H9 (cell line): ENCODE measurements around the gene ACAA2. TPM values are rescaled to one million over a fixed set of nuclear protein-coding genes. Genes with fewer than 3 reads are reported as not detected.

Source experiments
- DNase-seq: peaks from one replicate; pipeline ENCODE4 v3.0.0-alpha.2; 2017
- H2AFZ ChIP-seq: one replicate; pipeline ENCODE4 v1.6.1; 2013; ENCODE audit warnings: mild to moderate bottlenecking, low read length, control low read depth, moderate library complexity
- H2AK5ac ChIP-seq: 2 replicates; pipeline ENCODE4 v1.6.1; 2013; ENCODE audit warnings: low read length, control low read depth, mixed read lengths; ENCODE audit not compliant: insufficient read length
- H2BK120ac ChIP-seq: one replicate; pipeline ENCODE4 v1.6.1; 2013; ENCODE audit warnings: low read depth, mild to moderate bottlenecking, low read length, control low read depth, inconsistent platforms; ENCODE audit not compliant: poor library complexity, severe bottlenecking
- H2BK12ac ChIP-seq: 2 replicates; pipeline ENCODE4 v1.6.1; 2013; ENCODE audit warnings: low read length, control low read depth, mixed read lengths, low read depth; ENCODE audit not compliant: insufficient read length
- H2BK15ac ChIP-seq: 2 replicates; pipeline ENCODE4 v1.6.1; 2013; ENCODE audit warnings: low read depth, low read length, control low read depth
- H2BK20ac ChIP-seq: one replicate; pipeline ENCODE4 v1.6.1; 2013; ENCODE audit warnings: low read depth, mild to moderate bottlenecking, low read length, control low read depth, inconsistent platforms; ENCODE audit not compliant: poor library complexity, severe bottlenecking
- H2BK5ac ChIP-seq: 2 replicates; pipeline ENCODE4 v1.6.1; 2013; ENCODE audit warnings: low read length, control low read depth, mixed read lengths; ENCODE audit not compliant: insufficient read length
- H3K14ac ChIP-seq: 2 replicates; pipeline ENCODE4 v1.6.1; 2013; ENCODE audit warnings: low read length, control low read depth; ENCODE audit not compliant: insufficient read depth
- H3K18ac ChIP-seq: 2 replicates; pipeline ENCODE4 v1.6.1; 2013; ENCODE audit warnings: low read depth, mild to moderate bottlenecking, mixed read lengths, low read length, control low read depth; ENCODE audit not compliant: insufficient read length
- H3K23ac ChIP-seq: 2 replicates; pipeline ENCODE4 v1.6.1; 2013; ENCODE audit warnings: low read length, control low read depth, mixed read lengths, low read depth; ENCODE audit not compliant: insufficient read length
- H3K23me2 ChIP-seq: 2 replicates; pipeline ENCODE4 v1.6.1; 2013; ENCODE audit warnings: low read depth, mild to moderate bottlenecking, mixed read lengths, low read length, control low read depth; ENCODE audit not compliant: insufficient read length, poor library complexity, severe bottlenecking
- H3K27ac ChIP-seq: 2 replicates; pipeline ENCODE4 v1.5.1; 2013; ENCODE audit warnings: low read length, control low read depth, mixed read lengths, low read depth; ENCODE audit not compliant: insufficient read length
- H3K27me3 ChIP-seq: 2 replicates; pipeline ENCODE4 v1.6.1; 2013; ENCODE audit warnings: low read length, control low read depth, inconsistent platforms; ENCODE audit not compliant: insufficient read depth
- H3K4ac ChIP-seq: 2 replicates; pipeline ENCODE4 v1.6.1; 2013; ENCODE audit warnings: low read depth, mild to moderate bottlenecking, control low read depth, inconsistent platforms, low read length, moderate library complexity
- H3K4me1 ChIP-seq: 2 replicates; pipeline ENCODE4 v1.6.1; 2013; ENCODE audit warnings: low read length, control low read depth, inconsistent platforms; ENCODE audit not compliant: insufficient read depth
- H3K4me2 ChIP-seq: 2 replicates; pipeline ENCODE4 v1.6.1; 2013; ENCODE audit warnings: low read length, control low read depth, mixed read lengths; ENCODE audit not compliant: insufficient read length, insufficient read depth
- H3K56ac ChIP-seq: 2 replicates; pipeline ENCODE4 v1.6.1; 2013; ENCODE audit warnings: low read depth, mild to moderate bottlenecking, mixed read lengths, low read length, control low read depth; ENCODE audit not compliant: insufficient read length
- H3K79me1 ChIP-seq: 2 replicates; pipeline ENCODE4 v1.6.1; 2013; ENCODE audit warnings: low read depth, mild to moderate bottlenecking, moderate library complexity, low read length, control low read depth, inconsistent platforms; ENCODE audit not compliant: insufficient read depth, poor library complexity, severe bottlenecking
- H3K79me2 ChIP-seq: 2 replicates; pipeline ENCODE4 v1.6.1; 2013; ENCODE audit warnings: low read length, control low read depth, inconsistent platforms; ENCODE audit not compliant: insufficient read depth
- H3K9ac ChIP-seq: 2 replicates; pipeline ENCODE4 v1.6.1; 2013; ENCODE audit warnings: low read length, control low read depth, mixed read lengths; ENCODE audit not compliant: insufficient read length; ENCODE audit errors: extremely low read depth
- H3K9me3 ChIP-seq: one replicate; pipeline ENCODE4 v1.6.1; 2013; ENCODE audit warnings: low read depth, low read length, inconsistent platforms; ENCODE audit not compliant: control insufficient read depth
- H3T11ph ChIP-seq: one replicate; pipeline ENCODE4 v1.6.1; 2013; ENCODE audit warnings: mild to moderate bottlenecking, low read length, control low read depth, inconsistent platforms
- H4K20me1 ChIP-seq: one replicate; pipeline ENCODE4 v1.6.1; 2013; ENCODE audit not compliant: control insufficient read depth, insufficient read length, insufficient read depth
- H4K5ac ChIP-seq: 2 replicates; pipeline ENCODE4 v1.6.1; 2013; ENCODE audit warnings: low read depth, mild to moderate bottlenecking, mixed read lengths, low read length, control low read depth; ENCODE audit not compliant: insufficient read length
- H4K8ac ChIP-seq: replicated peaks from 2 replicates; pipeline ENCODE4 v1.6.1; 2013; ENCODE audit warnings: low read length, control low read depth, mixed read lengths, low read depth; ENCODE audit not compliant: insufficient read length
- H4K91ac ChIP-seq: 2 replicates; pipeline ENCODE4 v1.6.1; 2013; ENCODE audit warnings: low read depth, mild to moderate bottlenecking, moderate library complexity, mixed read lengths, low read length, control low read depth; ENCODE audit not compliant: insufficient read length
- H3K27ac Mint-ChIP-seq, 3 experiments: 2 replicates in 2 of 3; 3 replicates in 1 of 3; pipeline ENCODE4 v1.8.0; 2020 to 2021; ENCODE audit warnings: mixed read lengths in 3 of 3, mild to moderate bottlenecking in 1 of 3, moderate library complexity in 1 of 3
- H3K27me3 Mint-ChIP-seq: 2 replicates; pipeline ENCODE4 v1.8.0; 2021; ENCODE audit warnings: low read depth, mild to moderate bottlenecking, moderate library complexity, mixed read lengths
- H3K36me3 Mint-ChIP-seq, 3 experiments: 2 replicates in 2 of 3; 3 replicates in 1 of 3; pipeline ENCODE4 v1.8.0; 2020 to 2021; ENCODE audit warnings: low read depth in 3 of 3, mixed read lengths in 3 of 3; ENCODE audit not compliant: insufficient read depth in 1 of 3
- H3K4me1 Mint-ChIP-seq, 2 experiments: 2 replicates each; pipeline ENCODE4 v1.8.0; 2020; ENCODE audit warnings: mixed read lengths in 2 of 2
- H3K4me3 Mint-ChIP-seq, 2 experiments: 2 replicates in 1 of 2; 3 replicates in 1 of 2; pipeline ENCODE4 v1.8.0; 2020 to 2021; ENCODE audit warnings: mild to moderate bottlenecking in 2 of 2, mixed read lengths in 2 of 2, moderate library complexity in 1 of 2
- H3K9me3 Mint-ChIP-seq, 2 experiments: 2 replicates in 1 of 2; 3 replicates in 1 of 2; pipeline ENCODE4 v1.8.0; 2020; ENCODE audit warnings: mild to moderate bottlenecking in 2 of 2, mixed read lengths in 2 of 2, moderate library complexity in 1 of 2
- WGBS: extraction: QIAGEN DNeasy Blood & Tissue Kit; methylation state at CpG from one replicate; pipeline ENCODE4 v1.1.7; 2013; ENCODE audit warnings: missing lambda C conversion rate, low lambda C conversion rate, mixed read lengths; ENCODE audit not compliant: insufficient read length; ENCODE audit errors: extremely low coverage; 5-methylcytosine and 5-hydroxymethylcytosine counted together
- total RNA-seq: library from RNA; stranded (reverse); gene quantifications from 2 replicates; pipeline ENCODE4 v1.2.1, GENCODE V29; 2021
- TF ChIP-seq, protein P1 (sequence below): fragments of 200-600 bp; sonication (generic); conservative IDR thresholded peaks from 3 replicates; pipeline ENCODE4 v1.8.0; 2021; ENCODE audit warnings: antibody characterized with exemption, mild to moderate bottlenecking

The ACAA2 gene
- total RNA-seq, 1 experiment from 2014 or later = 115 TPM

DNA sequence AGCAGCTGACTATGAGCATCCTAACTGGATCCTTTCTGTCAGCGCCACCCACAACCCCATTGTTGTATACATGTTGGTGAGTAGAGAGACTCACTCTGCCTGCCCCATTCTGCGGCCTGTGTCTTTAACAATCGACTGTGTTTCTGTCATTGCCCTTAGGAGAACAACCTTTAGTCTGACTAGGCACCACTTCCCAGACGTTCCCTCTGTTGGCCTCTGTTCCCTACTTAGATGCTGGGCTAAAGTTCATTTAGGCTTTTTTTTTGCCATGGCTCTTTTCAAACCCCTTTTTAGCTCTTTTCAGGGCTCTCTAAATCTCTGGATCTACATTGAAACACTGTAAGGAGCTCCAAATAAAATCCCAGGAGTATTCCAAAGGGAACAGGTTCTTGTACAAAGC, 20.5 kb upstream of the ACAA2 start:
- H3K27ac Mint-ChIP-seq = no peak overlapping the region
- no CpG with 5 or more reads among the region's 4 CpGs for WGBS

More for the DNA sequence above, 20.5 kb upstream of the ACAA2 start:
- no peak overlapping the region for H2BK15ac ChIP-seq
- no peaks in the 10 kb centered on the region for H3K79me2 ChIP-seq
- Mint-ChIP-seq H3K4me1 (no peaks in the 10 kb centered on the region), H3K36me3 (peaks cover 10 to 19% (median 10%) of the 10 kb centered on the region in 3 experiments; a peak in 6 of 7 replicates), H3K4me3 (no peak overlapping the region), H3K9me3 (peaks cover 6 to 18% of the 10 kb centered on the region in 2 experiments), H3K27me3 (no peaks in the 10 kb centered on the region)
- H2BK5ac ChIP-seq = no peak overlapping the region
- H3K27me3 ChIP-seq = no peaks in the 10 kb centered on the region
- H4K8ac ChIP-seq = no peak overlapping the region
- no peaks in the 10 kb centered on the region for H3K79me1 ChIP-seq
- no peak overlapping the region for H4K5ac ChIP-seq
- H3K27ac ChIP-seq = no peak overlapping the region
- H3K23me2 ChIP-seq = no peaks in the 10 kb centered on the region
- no peaks in the 10 kb centered on the region for H4K20me1 ChIP-seq
- H3K14ac ChIP-seq = no peak overlapping the region
- no peaks in the 10 kb centered on the region for H3K4me1 ChIP-seq
- H3K23ac ChIP-seq = no peak overlapping the region
- no peak for DNase-seq
- no peak overlapping the region for H3K56ac ChIP-seq
- H3K4me2 ChIP-seq = no peak overlapping the region
- H3T11ph ChIP-seq = no peak overlapping the region
- no peak overlapping the region for H4K91ac ChIP-seq
- no peak overlapping the region for H3K9ac ChIP-seq
- no peak overlapping the region for H2AK5ac ChIP-seq
- TF ChIP-seq, protein P1, sequence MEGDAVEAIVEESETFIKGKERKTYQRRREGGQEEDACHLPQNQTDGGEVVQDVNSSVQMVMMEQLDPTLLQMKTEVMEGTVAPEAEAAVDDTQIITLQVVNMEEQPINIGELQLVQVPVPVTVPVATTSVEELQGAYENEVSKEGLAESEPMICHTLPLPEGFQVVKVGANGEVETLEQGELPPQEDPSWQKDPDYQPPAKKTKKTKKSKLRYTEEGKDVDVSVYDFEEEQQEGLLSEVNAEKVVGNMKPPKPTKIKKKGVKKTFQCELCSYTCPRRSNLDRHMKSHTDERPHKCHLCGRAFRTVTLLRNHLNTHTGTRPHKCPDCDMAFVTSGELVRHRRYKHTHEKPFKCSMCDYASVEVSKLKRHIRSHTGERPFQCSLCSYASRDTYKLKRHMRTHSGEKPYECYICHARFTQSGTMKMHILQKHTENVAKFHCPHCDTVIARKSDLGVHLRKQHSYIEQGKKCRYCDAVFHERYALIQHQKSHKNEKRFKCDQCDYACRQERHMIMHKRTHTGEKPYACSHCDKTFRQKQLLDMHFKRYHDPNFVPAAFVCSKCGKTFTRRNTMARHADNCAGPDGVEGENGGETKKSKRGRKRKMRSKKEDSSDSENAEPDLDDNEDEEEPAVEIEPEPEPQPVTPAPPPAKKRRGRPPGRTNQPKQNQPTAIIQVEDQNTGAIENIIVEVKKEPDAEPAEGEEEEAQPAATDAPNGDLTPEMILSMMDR = no peak
- H3K18ac ChIP-seq = no peak overlapping the region
- H3K9me3 ChIP-seq = no peaks in the 10 kb centered on the region
- no peak overlapping the region for H2BK120ac ChIP-seq
- H2BK12ac ChIP-seq = no peak overlapping the region
- H3K4ac ChIP-seq = no peak overlapping the region
- no peak overlapping the region for H2AFZ ChIP-seq
- H2BK20ac ChIP-seq = no peak overlapping the region
